ENCODE measurements around the gene STK11IP. TPM values are rescaled to one million over a fixed set of nuclear protein-coding genes. Genes with fewer than 3 reads are reported as not detected.
A peak's percentile ranks its signal among the peaks of the same experiment; 100 is the strongest.

The STK11IP gene
- total RNA-seq, 1 donor: 22.1 TPM

DNA sequence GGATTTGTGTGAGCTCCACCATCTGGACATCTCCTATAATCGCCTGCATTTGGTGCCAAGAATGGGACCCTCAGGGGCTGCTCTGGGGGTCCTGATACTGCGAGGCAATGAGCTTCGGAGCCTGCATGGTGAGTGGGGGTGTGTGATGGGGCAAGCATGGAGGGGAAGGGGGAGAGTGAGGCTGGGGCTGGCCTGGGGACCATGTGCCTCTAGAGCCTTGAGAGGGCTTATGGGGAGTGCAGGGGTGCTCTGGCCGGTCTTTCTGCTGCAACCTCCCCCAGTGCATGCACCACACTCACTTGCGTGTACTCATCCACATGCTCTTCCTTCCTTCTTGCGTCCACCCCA, 7.9 kb downstream of the STK11IP start:
- H3K4me1 ChIP-seq (ENCODE audit: insufficient read depth, low read length): no peaks in the 10 kb centered on the region
- no peaks in the 10 kb centered on the region for H3K79me2 ChIP-seq (ENCODE audit: insufficient read depth, low read length)
- peak; percentile 37 for DNase-seq (ENCODE audit: insufficient read length, low spot score, missing footprints)
- H3K9me3 ChIP-seq (ENCODE audit: low read depth, low read length): no peaks in the 10 kb centered on the region
- TF ChIP-seq, protein P1, sequence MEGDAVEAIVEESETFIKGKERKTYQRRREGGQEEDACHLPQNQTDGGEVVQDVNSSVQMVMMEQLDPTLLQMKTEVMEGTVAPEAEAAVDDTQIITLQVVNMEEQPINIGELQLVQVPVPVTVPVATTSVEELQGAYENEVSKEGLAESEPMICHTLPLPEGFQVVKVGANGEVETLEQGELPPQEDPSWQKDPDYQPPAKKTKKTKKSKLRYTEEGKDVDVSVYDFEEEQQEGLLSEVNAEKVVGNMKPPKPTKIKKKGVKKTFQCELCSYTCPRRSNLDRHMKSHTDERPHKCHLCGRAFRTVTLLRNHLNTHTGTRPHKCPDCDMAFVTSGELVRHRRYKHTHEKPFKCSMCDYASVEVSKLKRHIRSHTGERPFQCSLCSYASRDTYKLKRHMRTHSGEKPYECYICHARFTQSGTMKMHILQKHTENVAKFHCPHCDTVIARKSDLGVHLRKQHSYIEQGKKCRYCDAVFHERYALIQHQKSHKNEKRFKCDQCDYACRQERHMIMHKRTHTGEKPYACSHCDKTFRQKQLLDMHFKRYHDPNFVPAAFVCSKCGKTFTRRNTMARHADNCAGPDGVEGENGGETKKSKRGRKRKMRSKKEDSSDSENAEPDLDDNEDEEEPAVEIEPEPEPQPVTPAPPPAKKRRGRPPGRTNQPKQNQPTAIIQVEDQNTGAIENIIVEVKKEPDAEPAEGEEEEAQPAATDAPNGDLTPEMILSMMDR (IDR thresholded peaks at IDR 0.05; ENCODE audit: extremely low read depth, low read depth, low read length): no peak
- H4K20me1 ChIP-seq (ENCODE audit: insufficient read depth, low read length): no peaks in the 10 kb centered on the region
- no peaks in the 10 kb centered on the region for H3K27me3 ChIP-seq (ENCODE audit: insufficient read depth, low read length)
- peaks cover 26% of the 10 kb centered on the region for H3K36me3 ChIP-seq (ENCODE audit: insufficient read depth, low read length)
- no peak overlapping the region for H3K4me2 ChIP-seq (ENCODE audit: insufficient read depth, low read length)
- H3K27ac ChIP-seq (ENCODE audit: low read depth, low read length): no peak overlapping the region
- no peak overlapping the region for H2AFZ ChIP-seq (ENCODE audit: low read length)
- H3K4me3 ChIP-seq (ENCODE audit: insufficient read depth, low read length): no peak overlapping the region

DNA sequence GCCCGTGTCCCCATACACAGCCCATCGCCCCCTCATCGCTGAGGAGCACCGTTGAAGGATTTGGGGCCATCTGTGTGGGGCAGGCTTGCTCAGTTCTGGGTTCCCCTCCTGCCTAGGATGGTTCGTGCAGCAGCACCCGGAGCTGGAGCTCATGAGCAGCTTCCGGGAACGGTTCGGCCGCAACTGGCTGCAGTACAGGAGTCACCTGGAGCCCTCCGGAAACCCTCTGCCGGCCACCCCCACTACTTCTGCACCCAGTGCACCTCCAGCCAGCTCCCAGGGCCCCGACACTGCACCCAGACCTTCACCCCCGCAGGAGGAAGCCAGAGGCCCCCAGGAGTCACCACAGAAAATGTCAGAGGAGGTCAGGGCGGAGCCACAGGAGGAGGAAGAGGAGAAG, 10.3 kb downstream of the STK11IP start:
- Histone ChIP-seq H2AFZ (ENCODE audit: low read length) (no peak overlapping the region), H3K4me3 (ENCODE audit: insufficient read depth, low read length) (no peak overlapping the region), H3K9me3 (ENCODE audit: low read depth, low read length) (no peaks in the 10 kb centered on the region), H3K27me3 (ENCODE audit: insufficient read depth, low read length) (no peaks in the 10 kb centered on the region), H3K79me2 (ENCODE audit: insufficient read depth, low read length) (no peaks in the 10 kb centered on the region), H3K27ac (ENCODE audit: low read depth, low read length) (no peak overlapping the region), H4K20me1 (ENCODE audit: insufficient read depth, low read length) (no peaks in the 10 kb centered on the region), H3K4me2 (ENCODE audit: insufficient read depth, low read length) (no peak overlapping the region), H3K36me3 (ENCODE audit: insufficient read depth, low read length) (peaks cover 15% of the 10 kb centered on the region), H3K4me1 (ENCODE audit: insufficient read depth, low read length) (no peaks in the 10 kb centered on the region)
- TF ChIP-seq, protein P1 (IDR thresholded peaks at IDR 0.05; ENCODE audit: extremely low read depth, low read depth, low read length): no peak
- DNase-seq (ENCODE audit: insufficient read length, low spot score, missing footprints): no peak

DNA sequence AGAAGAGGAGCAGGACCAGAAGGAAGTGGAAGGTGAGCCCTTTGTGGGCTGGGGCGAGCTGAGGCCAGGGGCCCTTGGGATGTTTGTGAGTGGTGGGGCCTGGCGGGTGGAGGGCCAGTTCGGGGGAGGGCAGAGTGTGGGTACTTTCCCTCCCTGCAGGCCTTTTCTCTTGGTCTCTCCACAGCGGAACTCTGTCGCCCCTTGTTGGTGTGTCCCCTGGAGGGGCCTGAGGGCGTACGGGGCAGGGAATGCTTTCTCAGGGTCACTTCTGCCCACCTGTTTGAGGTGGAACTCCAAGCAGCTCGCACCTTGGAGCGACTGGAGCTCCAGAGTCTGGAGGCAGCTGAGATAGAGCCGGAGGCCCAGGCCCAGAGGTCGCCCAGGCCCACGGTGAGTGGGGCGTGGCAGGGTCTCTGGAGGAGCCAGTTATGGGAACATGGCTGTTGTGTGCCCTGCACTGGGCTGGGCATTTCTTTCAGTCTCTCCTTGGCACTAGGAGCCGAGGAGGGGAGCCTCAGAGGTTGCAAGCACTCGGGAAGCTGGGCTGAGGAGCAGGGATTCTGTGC, 10.8 kb downstream of the STK11IP start:
- no peaks in the 10 kb centered on the region for H3K27me3 ChIP-seq (ENCODE audit: insufficient read depth, low read length)
- no peak overlapping the region for H3K4me3 ChIP-seq (ENCODE audit: insufficient read depth, low read length)
- TF ChIP-seq, protein P1 (IDR thresholded peaks at IDR 0.05; ENCODE audit: extremely low read depth, low read depth, low read length): no peak
- H4K20me1 ChIP-seq (ENCODE audit: insufficient read depth, low read length): no peaks in the 10 kb centered on the region
- no peak overlapping the region for H3K4me2 ChIP-seq (ENCODE audit: insufficient read depth, low read length)
- no peak overlapping the region for H2AFZ ChIP-seq (ENCODE audit: low read length)
- H3K4me1 ChIP-seq (ENCODE audit: insufficient read depth, low read length): no peaks in the 10 kb centered on the region
- H3K36me3 ChIP-seq (ENCODE audit: insufficient read depth, low read length): peaks cover 15% of the 10 kb centered on the region
- H3K27ac ChIP-seq (ENCODE audit: low read depth, low read length): no peak overlapping the region
- H3K79me2 ChIP-seq (ENCODE audit: insufficient read depth, low read length): no peaks in the 10 kb centered on the region
- no peaks in the 10 kb centered on the region for H3K9me3 ChIP-seq (ENCODE audit: low read depth, low read length)
- peak; percentile 11 for DNase-seq (ENCODE audit: insufficient read length, low spot score, missing footprints)

DNA sequence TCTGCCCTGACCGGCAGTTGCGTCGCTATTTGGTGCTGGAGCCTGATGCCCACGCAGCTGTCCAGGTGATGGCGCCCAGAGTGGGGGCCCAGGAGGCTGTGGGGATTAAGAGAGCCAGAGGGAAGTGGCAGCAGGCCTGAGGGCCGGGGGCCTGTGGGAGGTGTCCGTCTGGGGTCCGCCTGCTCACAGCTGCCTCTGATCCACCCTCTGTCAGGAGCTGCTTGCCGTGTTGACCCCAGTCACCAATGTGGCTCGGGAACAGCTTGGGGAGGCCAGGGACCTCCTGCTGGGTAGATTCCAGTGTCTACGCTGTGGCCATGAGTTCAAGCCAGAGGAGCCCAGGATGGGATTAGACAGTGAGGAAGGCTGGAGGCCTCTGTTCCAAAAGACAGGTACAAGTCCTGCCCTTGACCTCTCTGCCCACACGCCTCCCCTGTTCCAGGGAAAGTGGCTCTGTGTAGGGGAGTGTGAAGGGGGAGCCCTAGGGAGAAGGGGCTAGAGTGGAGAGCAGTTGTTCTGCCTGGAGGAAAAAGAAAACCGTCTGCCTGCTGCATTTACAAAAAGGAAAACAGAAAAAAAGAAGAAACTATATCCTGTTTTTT, 11.6 kb downstream of the STK11IP start:
- Histone ChIP-seq H3K27ac (ENCODE audit: low read depth, low read length) (no peak overlapping the region), H3K4me2 (ENCODE audit: insufficient read depth, low read length) (no peak overlapping the region), H3K27me3 (ENCODE audit: insufficient read depth, low read length) (no peaks in the 10 kb centered on the region), H3K9me3 (ENCODE audit: low read depth, low read length) (no peaks in the 10 kb centered on the region), H3K4me3 (ENCODE audit: insufficient read depth, low read length) (no peak overlapping the region), H2AFZ (ENCODE audit: low read length) (no peak overlapping the region), H3K36me3 (ENCODE audit: insufficient read depth, low read length) (peaks cover 15% of the 10 kb centered on the region), H4K20me1 (ENCODE audit: insufficient read depth, low read length) (no peaks in the 10 kb centered on the region), H3K79me2 (ENCODE audit: insufficient read depth, low read length) (no peaks in the 10 kb centered on the region), H3K4me1 (ENCODE audit: insufficient read depth, low read length) (no peaks in the 10 kb centered on the region)
- TF ChIP-seq, protein P1 (IDR thresholded peaks at IDR 0.05; ENCODE audit: extremely low read depth, low read depth, low read length): no peak
- peak; percentile 41 for DNase-seq (ENCODE audit: insufficient read length, low spot score, missing footprints)
